Measurements from ENCODE around the gene KRTAP20-2.

KRTAP20-2 gene

DNA sequence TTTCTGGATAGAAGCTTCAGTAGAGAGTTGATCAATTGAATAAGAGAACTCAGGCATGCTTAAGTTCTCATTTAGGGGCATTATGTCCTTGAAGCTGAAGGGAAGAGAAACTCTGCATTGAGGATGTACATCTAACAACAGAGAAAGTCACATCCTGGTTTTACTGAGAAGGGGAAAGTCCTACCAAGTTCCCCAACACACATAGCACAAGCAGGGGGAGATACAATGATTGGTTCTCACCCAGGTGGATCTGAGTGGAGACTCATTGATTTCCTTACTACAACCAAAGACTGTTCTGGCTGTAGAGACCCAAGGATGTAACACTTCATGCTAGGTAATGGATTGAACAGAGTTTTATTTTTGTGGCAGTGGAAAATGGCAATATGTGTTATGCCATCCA is 19.8 kb upstream of the KRTAP20-2 start:
- TF ChIP-seq, protein P1, sequence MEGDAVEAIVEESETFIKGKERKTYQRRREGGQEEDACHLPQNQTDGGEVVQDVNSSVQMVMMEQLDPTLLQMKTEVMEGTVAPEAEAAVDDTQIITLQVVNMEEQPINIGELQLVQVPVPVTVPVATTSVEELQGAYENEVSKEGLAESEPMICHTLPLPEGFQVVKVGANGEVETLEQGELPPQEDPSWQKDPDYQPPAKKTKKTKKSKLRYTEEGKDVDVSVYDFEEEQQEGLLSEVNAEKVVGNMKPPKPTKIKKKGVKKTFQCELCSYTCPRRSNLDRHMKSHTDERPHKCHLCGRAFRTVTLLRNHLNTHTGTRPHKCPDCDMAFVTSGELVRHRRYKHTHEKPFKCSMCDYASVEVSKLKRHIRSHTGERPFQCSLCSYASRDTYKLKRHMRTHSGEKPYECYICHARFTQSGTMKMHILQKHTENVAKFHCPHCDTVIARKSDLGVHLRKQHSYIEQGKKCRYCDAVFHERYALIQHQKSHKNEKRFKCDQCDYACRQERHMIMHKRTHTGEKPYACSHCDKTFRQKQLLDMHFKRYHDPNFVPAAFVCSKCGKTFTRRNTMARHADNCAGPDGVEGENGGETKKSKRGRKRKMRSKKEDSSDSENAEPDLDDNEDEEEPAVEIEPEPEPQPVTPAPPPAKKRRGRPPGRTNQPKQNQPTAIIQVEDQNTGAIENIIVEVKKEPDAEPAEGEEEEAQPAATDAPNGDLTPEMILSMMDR (IDR thresholded peaks at IDR 0.05), result no peak

DNA sequence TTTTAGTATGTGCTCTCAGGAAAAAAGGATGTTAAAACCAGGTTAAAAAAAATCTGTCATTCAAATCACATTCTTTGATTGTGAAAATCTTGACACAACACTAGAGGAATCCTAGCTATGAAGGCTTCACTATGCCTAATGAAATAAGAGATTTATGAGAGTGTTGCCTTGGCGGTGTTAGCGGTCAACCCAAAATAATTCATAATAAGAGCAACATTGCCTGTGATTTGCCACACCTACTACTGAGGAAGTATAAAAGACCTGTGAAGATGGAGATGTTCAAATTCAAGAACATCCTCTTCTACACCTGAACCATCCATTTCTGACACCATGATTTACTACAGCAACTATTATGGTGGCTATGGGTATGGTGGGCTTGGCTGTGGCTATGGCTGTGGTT is 18.9 kb upstream of the KRTAP20-2 start, which contains the start of gene KRTAP20-1:
Gene KRTAP20-1 (plus strand): TSS at position 301 of the 400 bp plus-strand sequence. CDS start 30 bp downstream, at position 331.
- TF ChIP-seq, protein P1 (IDR thresholded peaks at IDR 0.05), result no peak

DNA sequence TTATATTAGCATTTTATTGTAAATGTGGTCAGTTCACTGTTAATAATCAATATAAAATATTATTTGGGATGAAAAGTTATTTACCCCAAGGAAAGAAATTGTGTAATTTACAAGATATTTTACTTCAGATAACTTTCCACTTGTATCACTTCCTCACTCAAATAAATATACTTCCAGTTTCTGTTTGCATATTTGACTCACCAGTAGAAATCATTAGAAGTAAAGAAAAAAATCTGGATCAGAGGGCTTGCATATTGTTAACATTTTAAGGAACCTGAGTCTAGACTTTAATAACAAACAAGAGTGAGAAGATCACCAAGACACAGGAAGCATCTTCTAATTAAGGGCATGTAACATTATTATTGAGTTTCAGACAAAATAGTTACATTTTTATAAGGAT is 14.9 kb upstream of the KRTAP20-2 start:
- TF ChIP-seq, protein P1 (IDR thresholded peaks at IDR 0.05), result no peak

DNA sequence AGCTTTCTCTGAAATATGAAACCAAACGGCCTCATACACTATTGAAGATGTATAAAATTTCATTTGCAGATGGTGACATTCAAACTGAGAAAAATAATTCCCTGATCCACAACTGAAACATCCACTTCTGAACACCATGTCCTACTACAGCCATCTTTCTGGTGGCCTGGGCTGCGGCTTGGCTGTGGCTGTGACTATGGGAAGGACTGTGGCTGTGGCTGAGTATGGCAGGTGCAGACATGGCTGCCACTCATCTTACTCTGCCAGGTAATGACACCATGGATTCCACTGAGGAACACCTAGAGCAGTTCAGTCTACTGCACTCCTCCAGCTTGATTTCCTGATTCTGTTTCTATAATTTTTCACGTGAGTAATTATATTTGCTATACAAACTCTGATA is 14.5 kb upstream of the KRTAP20-2 start, which contains the start of gene KRTAP20-4:
Gene KRTAP20-4 (plus strand): TSS at position 106 of the 400 bp plus-strand sequence.
- TF ChIP-seq, protein P1 (IDR thresholded peaks at IDR 0.05), result no peak

DNA sequence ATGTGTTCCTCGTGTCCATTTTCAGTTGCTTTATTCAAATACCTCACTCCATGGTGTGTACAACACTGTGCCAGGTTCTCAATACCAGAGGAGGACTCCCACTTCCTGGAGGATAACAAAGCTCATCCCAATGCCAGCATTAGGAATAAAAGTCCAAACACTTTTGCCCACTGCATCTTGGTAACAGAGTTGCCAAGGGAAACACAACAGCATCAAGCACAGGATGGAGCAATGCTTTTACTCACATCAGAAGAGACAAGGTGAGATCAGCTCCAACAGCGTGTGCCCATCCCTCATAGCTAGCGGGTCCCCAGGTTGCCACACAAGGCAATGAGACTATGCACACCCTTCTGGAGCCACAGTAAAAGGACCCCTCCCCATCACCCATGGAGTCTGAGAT is 11.6 kb upstream of the KRTAP20-2 start:
- TF ChIP-seq, protein P1 (IDR thresholded peaks at IDR 0.05), result no peak

DNA sequence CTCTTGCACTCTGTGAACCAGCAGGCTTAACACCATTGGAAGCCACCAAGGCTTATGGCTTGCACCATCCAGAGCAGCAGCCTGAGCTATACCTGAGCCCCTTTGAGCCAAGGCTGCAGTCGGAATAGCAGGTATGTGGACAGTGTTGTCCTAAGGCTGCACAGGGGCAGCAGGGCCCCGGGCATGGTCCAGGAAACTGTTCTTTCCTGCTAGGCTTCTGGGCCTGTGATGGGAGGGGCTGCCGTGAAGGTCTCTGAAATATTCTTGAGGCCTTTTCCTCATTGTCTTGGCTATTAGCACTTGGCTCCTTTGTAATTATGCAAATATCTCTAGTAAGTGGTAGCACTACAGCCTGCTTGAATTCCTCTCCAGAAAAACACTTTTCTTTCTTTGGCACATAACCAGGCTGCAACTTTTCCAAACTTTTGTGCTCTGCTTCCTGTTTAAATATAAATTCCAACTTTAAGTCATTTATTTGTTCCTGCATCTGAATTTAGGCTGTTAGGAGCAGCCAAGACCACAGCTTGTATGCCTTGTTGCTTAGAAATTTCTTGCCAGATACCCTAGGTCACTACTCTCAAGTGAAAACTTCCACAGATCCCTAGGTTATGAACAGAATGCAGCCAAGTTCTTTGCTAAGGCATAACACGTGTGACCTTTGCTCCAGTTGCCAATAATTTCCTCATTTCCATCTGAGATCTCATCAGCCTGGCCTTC is 9.4 kb upstream of the KRTAP20-2 start:
- TF ChIP-seq, protein P1 (IDR thresholded peaks at IDR 0.05), result no peak

DNA sequence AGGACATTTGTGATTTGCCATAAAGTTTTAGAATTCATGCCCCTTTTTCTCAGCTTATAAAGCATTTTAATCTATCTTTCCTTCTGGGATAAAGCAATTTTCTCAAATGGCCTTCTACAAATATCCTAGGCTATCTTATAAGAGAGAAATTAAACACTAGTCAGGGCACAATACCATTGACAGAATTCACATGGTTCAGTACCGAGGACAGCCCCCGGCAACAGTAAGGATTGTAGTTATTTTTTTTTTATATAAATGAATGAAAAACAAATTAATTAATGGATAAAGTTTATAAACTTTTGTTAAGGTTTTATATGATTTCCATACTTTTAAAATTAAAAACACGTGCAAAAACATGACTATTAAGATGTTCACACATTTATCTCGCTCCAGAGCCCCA is 6.9 kb upstream of the KRTAP20-2 start:
- TF ChIP-seq, protein P1 (IDR thresholded peaks at IDR 0.05), result no peak
